HCT116 (cell line): ENCODE data around the gene PRIM1.

Experiments
- CTCF ChIP-seq, 3 experiments: fragments of 200-600 bp in 1 of 3; sonication (generic) in 1 of 3; IDR thresholded peaks in 2 of 3; conservative IDR thresholded peaks in 1 of 3; 2 replicates each; pipeline ENCODE4 v1.5.1; 2012 to 2017; ENCODE audit warnings: low read depth in 2 of 3, low read length in 2 of 3, antibody characterized with exemption in 1 of 3, borderline replicate concordance in 1 of 3, control low read depth in 1 of 3, mild to moderate bottlenecking in 1 of 3, mixed read lengths in 1 of 3, mixed run types in 1 of 3, moderate library complexity in 1 of 3; ENCODE audit not compliant: insufficient read depth in 1 of 3
- EGR1 ChIP-seq: IDR thresholded peaks from 2 replicates; pipeline ENCODE4 v1.6.1; 2012; ENCODE audit warnings: low read depth
- EZH2 ChIP-seq: fragments of 200-600 bp; sonication (generic); IDR thresholded peaks from 2 replicates; pipeline ENCODE4 v1.6.1; 2017; ENCODE audit warnings: antibody characterized with exemption, mixed run types
- JUND ChIP-seq: IDR thresholded peaks from 2 replicates; pipeline ENCODE4 v1.6.1; 2012
- MAX ChIP-seq: IDR thresholded peaks from 2 replicates; pipeline ENCODE4 v1.6.1; 2012
- POLR2A ChIP-seq: IDR thresholded peaks from 2 replicates; pipeline ENCODE4 v1.7.0; 2011; ENCODE audit warnings: borderline replicate concordance; ENCODE audit not compliant: insufficient read depth, insufficient read length; ENCODE audit errors: extremely low read depth
- POLR2AphosphoS5 ChIP-seq: IDR thresholded peaks from 2 replicates; pipeline ENCODE4 v1.6.1; 2011; ENCODE audit warnings: mild to moderate bottlenecking, low read depth, low read length, moderate library complexity
- RAD21 ChIP-seq: IDR thresholded peaks from 2 replicates; pipeline ENCODE4 v1.6.1; 2012; ENCODE audit warnings: low read depth, mild to moderate bottlenecking
- SIN3A ChIP-seq: IDR thresholded peaks from 2 replicates; pipeline ENCODE4 v1.6.1; 2012; ENCODE audit warnings: low read depth
- SP1 ChIP-seq: IDR thresholded peaks from 2 replicates; pipeline ENCODE4 v1.6.1; 2012; ENCODE audit warnings: low read depth
- SRF ChIP-seq: IDR thresholded peaks from 2 replicates; pipeline ENCODE4 v1.6.1; 2012; ENCODE audit warnings: low read depth
- YY1 ChIP-seq: IDR thresholded peaks from 2 replicates; pipeline ENCODE4 v1.6.1; 2011; ENCODE audit warnings: low read length, low read depth, moderate library complexity, mild to moderate bottlenecking; ENCODE audit not compliant: insufficient replicate concordance; ENCODE audit errors: extremely low read depth
- ZFX ChIP-seq: fragments of 450-650 bp; IDR thresholded peaks from 2 replicates; pipeline ENCODE4 v1.6.1; 2017
- ZNF274 ChIP-seq: fragments of 200-500 bp; sonication (Bioruptor generic); IDR thresholded peaks from 2 replicates; pipeline ENCODE4 v1.6.1; 2014; ENCODE audit warnings: mild to moderate bottlenecking, low read depth, low read length, inconsistent platforms

GRCh38 chr12:56724972-56725722 lies 27.0 kb downstream of the PRIM1 start, which contains the start of gene NACA:
- TF ChIP-seq YY1 (peak; percentile 97), CTCF (IDR thresholded peaks at IDR 0.05 in 2 of 3, conservative IDR thresholded peaks at IDR 0.05 in 1 of 3; ENCODE audit: borderline replicate concordance in 1 of 3, insufficient read depth in 1 of 3, low read depth in 2 of 3, low read length in 2 of 3) (no peak), SIN3A (peak; percentile 82), POLR2AphosphoS5 (peak; percentile 95), RAD21 (no peak), ZNF274 (no peak), SRF (no peak), MAX (peak; percentile 99), EZH2 (no peak), SP1 (peak; percentile 52; the same call in 1 of the 2 replicates), JUND (no peak), POLR2A (peak; percentile 75), EGR1 (peak; percentile 94), ZFX (peak; percentile 64; the same call in 1 of the 2 replicates)
